Lung (tissue), 12 donors: ENCODE results near the gene PTPRT. TPM values are rescaled to one million over a fixed set of nuclear protein-coding genes. Genes with fewer than 3 reads are reported as not detected.

Source experiments
- ATAC-seq: fragments of 200-7000 bp; cut with Tn5 transposase; one replicate; pipeline ENCODE4 v1.9.1; 2020; ENCODE audit warnings: moderate number of reproducible peaks; ENCODE audit not compliant: insufficient read depth, low FRiP score
- DNase-seq, 3 donors: peaks; one replicate each; pipeline ENCODE4 v3.0.0-alpha.2; 2013 to 2017
- H3K27ac ChIP-seq, 2 donors: one replicate each; pipeline ENCODE4 v1.5.1; 2013; ENCODE audit warnings: mild to moderate bottlenecking in 2 of 2, moderate library complexity in 2 of 2, control low read depth in 1 of 2, inconsistent platforms in 1 of 2, low read depth in 1 of 2, low read length in 1 of 2
- H3K27me3 ChIP-seq, 3 donors: one replicate each; pipeline ENCODE4 v1.5.1; 2013; ENCODE audit warnings: low read length in 2 of 3; ENCODE audit not compliant: control insufficient read depth in 3 of 3, insufficient read depth in 3 of 3
- H3K36me3 ChIP-seq, 4 donors: one replicate each; pipeline ENCODE4 v1.5.1; 2013; ENCODE audit warnings: low read length in 4 of 4, mild to moderate bottlenecking in 1 of 4, moderate library complexity in 1 of 4; ENCODE audit not compliant: control insufficient read depth in 4 of 4, insufficient read depth in 4 of 4
- H3K4me1 ChIP-seq, 5 donors: one replicate each; pipeline ENCODE4 v1.5.1; 2013; ENCODE audit warnings: low read length in 5 of 5, mild to moderate bottlenecking in 2 of 5, moderate library complexity in 1 of 5; ENCODE audit not compliant: control insufficient read depth in 5 of 5, insufficient read depth in 5 of 5
- H3K4me3 ChIP-seq: one replicate; pipeline ENCODE4 v1.5.1; 2013; ENCODE audit warnings: mild to moderate bottlenecking, control low read depth, moderate library complexity
- H3K9ac ChIP-seq, 2 donors: one replicate each; pipeline ENCODE4 v1.5.1; 2013; ENCODE audit warnings: low read length in 2 of 2, control low read depth in 1 of 2; ENCODE audit not compliant: insufficient read depth in 1 of 2
- H3K9me3 ChIP-seq, 4 donors: one replicate each; pipeline ENCODE4 v1.5.1; 2013; ENCODE audit warnings: low read length in 3 of 4, mild to moderate bottlenecking in 1 of 4, moderate library complexity in 1 of 4; ENCODE audit not compliant: control insufficient read depth in 4 of 4, insufficient read depth in 3 of 4
- CTCF ChIP-seq: IDR thresholded peaks from 2 replicates; pipeline ENCODE4 v1.5.1; 2012; ENCODE audit warnings: mild to moderate bottlenecking; ENCODE audit errors: control extremely low read depth, extremely low read depth
- WGBS, 2 donors: extraction: QIAGEN DNeasy Blood & Tissue Kit; methylation state at CpG; one replicate each; pipeline ENCODE4 v1.1.7; 2013; 5-methylcytosine and 5-hydroxymethylcytosine counted together
- polyA plus RNA-seq, 2 donors: library from polyadenylated mRNA; stranded (reverse); fragments of 200-250 nt; gene quantifications; one replicate each; pipeline ENCODE4 v1.2.1, GENCODE V29; 2013
- total RNA-seq, 2 donors: library from RNA; depleted of rRNA in 1 of 2; stranded (reverse); fragments of >200 nt in 1 of 2; gene quantifications; one replicate each; pipeline ENCODE4 v1.2.1, GENCODE V29; 2014 to 2021
- donor health status: control.
- donor health status: control.
- donor health status: Bipolar disorder and iron deficiency.
- donor health status: healthy.
- donor health status: DM: yes; HTN: yes; CAD: no.

The PTPRT gene
- total and polyA plus RNA-seq, 4 donors = 0.37 to 13.8 (median 6.1) TPM

DNA sequence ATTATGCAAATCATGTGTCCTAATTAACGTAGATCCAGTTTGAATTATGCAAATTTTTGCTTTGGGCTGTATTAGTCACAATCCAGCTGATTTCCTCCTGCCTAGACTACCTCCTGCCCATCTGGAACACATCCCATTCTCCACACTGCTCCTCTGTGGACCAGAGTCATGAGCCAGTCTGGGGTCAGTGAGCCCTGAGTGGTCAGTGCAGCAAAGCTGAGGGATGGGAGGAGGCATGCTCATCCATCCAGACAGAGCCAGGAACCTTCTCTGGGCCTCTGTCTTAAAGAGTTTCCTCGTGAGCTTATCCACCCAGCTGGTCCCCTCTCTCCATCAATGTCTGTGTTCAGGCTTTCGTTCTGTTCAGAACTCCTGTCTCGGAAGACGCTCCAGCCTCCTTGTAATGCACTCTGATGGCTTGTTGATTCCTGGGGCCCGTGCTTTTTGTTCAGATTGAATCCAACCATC lies 747.8 kb downstream of the PTPRT start:
- H3K4me3 ChIP-seq = no peak overlapping the region
- peaks cover 0 to 2% (median 0%) of the 10 kb centered on the region in 5 donors for H3K4me1 ChIP-seq
- no peak overlapping the region for H3K9ac ChIP-seq
- H3K36me3 ChIP-seq = no peaks in the 10 kb centered on the region
- ATAC-seq (no peak), DNase-seq (no peak)
- no peak for TF ChIP-seq CTCF
- no peak overlapping the region for H3K27ac ChIP-seq
- 61 to 74% methylated on average over 6 of the region's 6 CpGs for WGBS, 2 donors
- H3K9me3 ChIP-seq = no peaks in the 10 kb centered on the region
- no peaks in the 10 kb centered on the region for H3K27me3 ChIP-seq

DNA sequence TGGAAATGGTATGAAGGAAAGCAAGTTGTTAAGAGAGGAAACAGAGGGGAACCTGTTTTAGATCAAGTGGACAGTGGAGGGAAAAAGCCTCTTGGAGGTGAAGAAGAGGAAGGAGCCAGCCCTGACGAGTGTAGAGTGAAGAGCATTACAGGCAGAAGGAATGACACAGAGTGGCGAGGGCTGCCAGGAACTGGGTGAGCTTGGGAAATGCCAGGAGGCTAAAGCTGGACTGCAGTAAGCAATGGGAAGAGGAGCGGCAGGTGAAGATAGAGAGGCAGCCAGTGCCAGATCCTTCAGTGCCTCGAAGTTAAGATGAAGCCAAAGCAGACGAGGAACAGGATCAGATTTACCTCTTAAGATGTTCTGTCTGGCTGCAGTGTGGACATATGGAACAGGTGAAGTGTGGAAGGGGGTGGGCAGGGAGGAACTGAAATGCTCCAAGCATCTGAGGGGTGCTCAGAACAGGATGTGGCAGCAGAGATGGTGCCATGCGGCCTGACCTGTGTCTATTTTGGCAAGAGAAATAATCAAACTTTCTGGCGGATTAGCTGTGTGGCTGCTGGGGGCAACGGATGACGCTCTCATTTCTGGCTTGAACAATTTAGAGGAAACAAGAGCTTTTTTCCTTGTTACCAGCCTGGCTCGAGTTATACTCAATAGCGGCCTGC lies 748.4 kb downstream of the PTPRT start:
- Histone ChIP-seq H3K27ac (no peak overlapping the region), H3K36me3 (no peaks in the 10 kb centered on the region), H3K9ac (no peak overlapping the region), H3K4me3 (no peak overlapping the region), H3K4me1 (peaks cover 0 to 2% (median 0%) of the 10 kb centered on the region in 5 donors), H3K9me3 (no peaks in the 10 kb centered on the region), H3K27me3 (no peaks in the 10 kb centered on the region)
- no peak for DNase-seq
- TF ChIP-seq CTCF = no peak
- ATAC-seq = no peak
- WGBS, 2 donors = 77 to 81% methylated on average over 11 of the region's 11 CpGs

- TF ChIP-seq CTCF = no peak
- DNase-seq (no peak), ATAC-seq (no peak)
- Histone ChIP-seq H3K4me3 (no peak overlapping the region), H3K27ac (no peak overlapping the region), H3K9ac (no peak overlapping the region), H3K36me3 (no peaks in the 10 kb centered on the region), H3K27me3 (no peaks in the 10 kb centered on the region), H3K9me3 (peaks cover 0 to 2% (median 0%) of the 10 kb centered on the region in 4 donors), H3K4me1 (peaks cover 0 to 18% (median 2%) of the 10 kb centered on the region in 5 donors)
- WGBS, 2 donors = 51 to 53% methylated on average over 1 of the region's 1 CpG
Measured at GRCh38 chr20:42435230-42435629, 754.5 kb downstream of the PTPRT start.
